ENCODE measurements around the gene BDNF. TPM values are rescaled to one million over a fixed set of nuclear protein-coding genes. Genes with fewer than 3 reads are reported as not detected.

Gene BDNF
- polyA plus RNA-seq, 1 experiment, result 85.6 TPM

DNA sequence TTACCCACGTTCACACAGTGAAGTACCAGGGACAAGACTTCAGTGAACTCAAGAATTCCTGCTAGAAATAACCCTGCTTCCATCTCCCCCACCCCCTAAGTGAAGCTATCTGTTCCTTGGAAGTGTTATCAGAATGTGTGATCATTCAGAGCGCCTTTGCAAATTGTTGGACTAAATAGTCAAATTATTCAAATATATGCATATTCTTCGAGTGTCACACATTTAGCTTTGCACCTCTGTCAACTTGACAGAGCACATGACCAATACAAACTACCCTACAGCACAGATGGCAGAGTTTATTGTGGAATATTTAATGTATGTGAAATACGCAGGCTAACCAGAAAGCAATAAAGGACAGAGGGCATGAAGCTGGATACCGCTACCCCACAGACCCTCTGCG, 2.6 kb upstream of the BDNF start:
- ChIA-PET CTCF (interaction anchor here (0.6 to 5.9 kb wide), 5 partner anchors 9 to 582 kb away, joined by 3 to 54 read pairs (median 4); no protein-coding TSS in a partner anchor), POLR2A (interaction anchor here (1.3 to 2.3 kb wide), 2 partner anchors 15 to 20 kb away, joined by 4 to 12 read pairs; no protein-coding TSS in a partner anchor)
- TF ChIP-seq, protein P1, sequence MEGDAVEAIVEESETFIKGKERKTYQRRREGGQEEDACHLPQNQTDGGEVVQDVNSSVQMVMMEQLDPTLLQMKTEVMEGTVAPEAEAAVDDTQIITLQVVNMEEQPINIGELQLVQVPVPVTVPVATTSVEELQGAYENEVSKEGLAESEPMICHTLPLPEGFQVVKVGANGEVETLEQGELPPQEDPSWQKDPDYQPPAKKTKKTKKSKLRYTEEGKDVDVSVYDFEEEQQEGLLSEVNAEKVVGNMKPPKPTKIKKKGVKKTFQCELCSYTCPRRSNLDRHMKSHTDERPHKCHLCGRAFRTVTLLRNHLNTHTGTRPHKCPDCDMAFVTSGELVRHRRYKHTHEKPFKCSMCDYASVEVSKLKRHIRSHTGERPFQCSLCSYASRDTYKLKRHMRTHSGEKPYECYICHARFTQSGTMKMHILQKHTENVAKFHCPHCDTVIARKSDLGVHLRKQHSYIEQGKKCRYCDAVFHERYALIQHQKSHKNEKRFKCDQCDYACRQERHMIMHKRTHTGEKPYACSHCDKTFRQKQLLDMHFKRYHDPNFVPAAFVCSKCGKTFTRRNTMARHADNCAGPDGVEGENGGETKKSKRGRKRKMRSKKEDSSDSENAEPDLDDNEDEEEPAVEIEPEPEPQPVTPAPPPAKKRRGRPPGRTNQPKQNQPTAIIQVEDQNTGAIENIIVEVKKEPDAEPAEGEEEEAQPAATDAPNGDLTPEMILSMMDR (IDR thresholded peaks at IDR 0.05; ENCODE audit: low read depth, low read length), result no peak
- H3K9me3 ChIP-seq (ENCODE audit: control insufficient read depth, insufficient read depth, low read length), result no peaks in the 10 kb centered on the region; the same call in 1 of the 2 replicates
- no peak overlapping the region for H3K27ac ChIP-seq (ENCODE audit: low read depth, low read length)
- no peak overlapping the region for H3K4me3 ChIP-seq (ENCODE audit: low read depth, low read length)
- no peak for DNase-seq (ENCODE audit: low read depth, low spot score)
- no peaks in the 10 kb centered on the region for H3K27me3 ChIP-seq (ENCODE audit: control insufficient read depth, insufficient read depth, low read length)

DNA sequence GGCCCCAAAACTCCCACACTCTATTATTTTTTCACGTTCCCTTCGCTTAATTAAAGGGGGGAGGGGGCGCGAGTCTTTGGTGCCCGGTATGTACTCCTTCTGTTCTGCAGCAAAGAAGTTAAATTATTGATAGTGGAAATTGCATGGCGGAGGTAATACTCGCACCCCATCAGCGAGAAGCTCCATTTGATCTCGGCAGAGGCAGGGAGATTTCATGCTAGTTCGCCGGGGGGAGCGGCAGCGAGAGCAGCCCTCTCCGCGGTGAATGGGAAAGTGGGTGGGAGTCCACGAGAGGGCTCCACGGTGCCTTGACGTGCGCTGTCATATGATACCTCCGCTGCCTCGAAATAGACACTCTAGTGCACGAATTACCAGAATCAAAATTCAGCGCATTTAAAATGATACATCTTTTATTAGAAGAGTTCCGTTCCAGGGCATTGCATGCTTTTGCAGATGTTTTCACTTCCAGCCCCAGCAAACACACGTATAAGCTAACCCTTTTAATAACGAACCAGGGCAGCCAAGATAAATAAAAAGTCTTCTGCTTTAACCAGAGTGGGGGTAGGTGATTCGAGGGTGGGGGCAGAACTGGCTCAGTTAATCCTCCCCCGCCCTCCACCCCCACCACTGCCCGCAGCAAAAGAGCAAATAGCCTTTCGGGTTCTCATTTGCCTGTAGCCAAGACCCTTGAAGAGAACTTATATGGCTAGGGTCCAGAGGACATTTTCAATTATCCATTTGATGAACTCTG, 1.3 kb upstream of the BDNF start:
- no peaks in the 10 kb centered on the region for H3K27me3 ChIP-seq (ENCODE audit: control insufficient read depth, insufficient read depth, low read length)
- H3K9me3 ChIP-seq (ENCODE audit: control insufficient read depth, insufficient read depth, low read length), result no peaks in the 10 kb centered on the region; the same call in 1 of the 2 replicates
- peak overlapping the region; percentile 85 for H3K27ac ChIP-seq (ENCODE audit: low read depth, low read length)
- ChIA-PET CTCF (interaction anchor here (0.6 to 5.9 kb wide), 10 partner anchors 10 to 1732 kb away, joined by 3 to 54 read pairs (median 3); partner anchors contain the start of genes KIF18A and METTL15), POLR2A (interaction anchor here (0.7 to 3.5 kb wide), 7 partner anchors 9 to 1458 kb away, joined by 3 to 28 read pairs (median 11); partner anchors contain the start of genes KIF18A and METTL15)
- peak overlapping the region; percentile 89 for H3K4me3 ChIP-seq (ENCODE audit: low read depth, low read length)
- no peak for DNase-seq (ENCODE audit: low read depth, low spot score)
- TF ChIP-seq, protein P1 (IDR thresholded peaks at IDR 0.05; ENCODE audit: low read depth, low read length), result peak; percentile 48

DNA sequence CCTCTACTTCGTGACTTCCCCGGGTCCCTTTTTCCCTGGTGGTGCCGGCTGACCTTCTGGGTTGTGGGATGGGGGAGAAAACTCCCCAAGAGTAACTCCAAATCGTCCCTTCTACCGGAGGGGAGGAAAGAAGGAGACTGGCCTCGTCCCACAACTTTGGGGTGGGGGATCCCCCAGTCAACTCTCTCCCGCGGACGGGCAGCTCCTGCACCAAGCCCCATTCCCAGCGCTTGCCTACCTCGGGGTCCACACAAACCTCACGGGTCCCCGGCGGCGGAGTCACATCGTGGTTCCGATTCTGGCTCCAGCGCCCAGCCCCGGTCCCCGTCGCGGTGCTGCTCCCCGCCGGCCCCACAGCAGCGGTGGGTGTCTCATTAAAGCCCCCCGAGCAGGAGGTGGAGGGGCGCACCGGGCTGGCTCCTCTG, 317 bp downstream of the BDNF start:
- H3K4me3 ChIP-seq (ENCODE audit: low read depth, low read length), result peak overlapping the region; percentile 91
- POLR2A ChIA-PET, result interaction anchor here (1.1 to 3.5 kb wide), 9 partner anchors 11 to 1634 kb away, joined by 3 to 28 read pairs (median 7); partner anchors contain the start of genes KIF18A and METTL15
- TF ChIP-seq, protein P1 (IDR thresholded peaks at IDR 0.05; ENCODE audit: low read depth, low read length), result no peak
- peak overlapping the region; percentile 89 for H3K27ac ChIP-seq (ENCODE audit: low read depth, low read length)
- DNase-seq (ENCODE audit: low read depth, low spot score), result no peak
- CTCF ChIA-PET, result interaction anchor here (0.6 to 5.9 kb wide), 10 partner anchors 11 to 1634 kb away, joined by 3 to 54 read pairs (median 8); no protein-coding TSS in a partner anchor
- H3K9me3 ChIP-seq (ENCODE audit: control insufficient read depth, insufficient read depth, low read length), result no peaks in the 10 kb centered on the region; the same call in 1 of the 2 replicates
- H3K27me3 ChIP-seq (ENCODE audit: control insufficient read depth, insufficient read depth, low read length), result no peaks in the 10 kb centered on the region

DNA sequence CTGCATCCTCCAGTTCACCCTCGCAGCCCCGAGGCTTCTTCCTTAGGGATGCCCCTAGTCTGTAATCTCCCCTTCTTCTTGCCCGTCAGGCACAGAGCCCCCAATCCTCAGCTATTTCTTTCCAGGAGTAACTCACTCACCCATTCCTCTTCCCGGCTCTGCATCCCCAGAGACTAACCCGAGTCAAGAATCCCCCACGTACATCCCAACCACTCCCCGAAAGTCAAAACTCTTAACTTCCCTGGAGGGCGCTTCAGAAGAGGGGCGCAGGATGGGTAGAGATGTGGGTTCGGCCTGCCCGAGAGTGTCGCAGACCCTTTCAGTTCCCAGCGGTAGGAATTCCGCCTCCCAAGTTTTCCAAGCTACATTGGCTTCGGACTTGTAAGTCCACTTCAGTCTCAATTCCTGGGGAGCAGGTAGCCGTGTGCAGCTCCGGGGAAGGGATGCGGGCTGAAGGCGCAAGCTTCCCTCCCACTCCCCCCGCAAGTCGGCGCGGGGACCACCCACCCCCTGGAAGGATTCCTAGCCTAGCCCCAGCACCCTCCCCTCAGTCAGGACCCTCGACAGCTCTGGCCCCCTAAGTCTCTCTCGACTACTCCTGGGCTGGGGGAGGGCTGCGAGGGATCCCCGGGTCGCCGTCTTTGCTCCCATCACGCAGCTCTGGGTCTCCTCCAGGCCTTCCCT, 871 bp downstream of the BDNF start:
- ChIA-PET CTCF (interaction anchor here (0.6 to 5.9 kb wide), 33 partner anchors 12 to 1961 kb away, joined by 3 to 54 read pairs (median 3); partner anchors contain the start of genes KIF18A and METTL15), POLR2A (interaction anchor here (0.6 to 3.5 kb wide), 17 partner anchors 11 to 1635 kb away, joined by 3 to 28 read pairs (median 5); partner anchors contain the start of genes KIF18A and METTL15)
- H3K27me3 ChIP-seq (ENCODE audit: control insufficient read depth, insufficient read depth, low read length), result no peaks in the 10 kb centered on the region
- TF ChIP-seq, protein P1 (IDR thresholded peaks at IDR 0.05; ENCODE audit: low read depth, low read length), result no peak
- H3K27ac ChIP-seq (ENCODE audit: low read depth, low read length), result peak overlapping the region; percentile 89
- no peak for DNase-seq (ENCODE audit: low read depth, low spot score)
- peak overlapping the region; percentile 91 for H3K4me3 ChIP-seq (ENCODE audit: low read depth, low read length)
- no peaks in the 10 kb centered on the region; the same call in 1 of the 2 replicates for H3K9me3 ChIP-seq (ENCODE audit: control insufficient read depth, insufficient read depth, low read length)

All from AG04450 (cell line).